A549 (cell line): ENCODE measurements around the gene ARL10.

Source experiments
- EP300 ChIP-seq, 2 experiments: fragments of >200 bp; sonication (Bioruptor Twin); formaldehyde crosslinking; IDR thresholded peaks; 2 replicates in 1 of 2; 3 replicates in 1 of 2; pipeline ENCODE4 v1.6.1; 2016 to 2017
- MYC ChIP-seq: IDR thresholded peaks from 2 replicates; pipeline ENCODE4 v1.6.1; 2012; ENCODE audit warnings: mild to moderate bottlenecking, inconsistent platforms, low read length, improper control_type of control experiment, borderline replicate concordance
- POLR2A ChIP-seq: IDR thresholded peaks from 2 replicates; pipeline ENCODE4 v1.6.1; 2012; ENCODE audit warnings: mild to moderate bottlenecking, low read length
- POLR2AphosphoS2 ChIP-seq: conservative IDR thresholded peaks from 2 replicates; pipeline ENCODE4 v1.6.1; 2012; ENCODE audit warnings: low read length, improper control_type of control experiment, inconsistent platforms
- ZFP36 ChIP-seq: fragments of 450-650 bp; IDR thresholded peaks from 2 replicates; pipeline ENCODE4 v1.6.1; 2014; ENCODE audit warnings: borderline replicate concordance; ENCODE audit not compliant: partially characterized antibody
- TF ChIP-seq, protein P1 (sequence below): fragments of >200 bp; sonication (Bioruptor Twin); formaldehyde crosslinking; IDR thresholded peaks from 3 replicates; pipeline ENCODE4 v1.5.1; 2016
- TF ChIP-seq, protein P2 (sequence below): fragments of 200-600 bp; sonication (generic); IDR thresholded peaks from 2 replicates; pipeline ENCODE4 v1.6.1; 2016; ENCODE audit warnings: antibody characterized with exemption, mild to moderate bottlenecking, moderate library complexity

DNA sequence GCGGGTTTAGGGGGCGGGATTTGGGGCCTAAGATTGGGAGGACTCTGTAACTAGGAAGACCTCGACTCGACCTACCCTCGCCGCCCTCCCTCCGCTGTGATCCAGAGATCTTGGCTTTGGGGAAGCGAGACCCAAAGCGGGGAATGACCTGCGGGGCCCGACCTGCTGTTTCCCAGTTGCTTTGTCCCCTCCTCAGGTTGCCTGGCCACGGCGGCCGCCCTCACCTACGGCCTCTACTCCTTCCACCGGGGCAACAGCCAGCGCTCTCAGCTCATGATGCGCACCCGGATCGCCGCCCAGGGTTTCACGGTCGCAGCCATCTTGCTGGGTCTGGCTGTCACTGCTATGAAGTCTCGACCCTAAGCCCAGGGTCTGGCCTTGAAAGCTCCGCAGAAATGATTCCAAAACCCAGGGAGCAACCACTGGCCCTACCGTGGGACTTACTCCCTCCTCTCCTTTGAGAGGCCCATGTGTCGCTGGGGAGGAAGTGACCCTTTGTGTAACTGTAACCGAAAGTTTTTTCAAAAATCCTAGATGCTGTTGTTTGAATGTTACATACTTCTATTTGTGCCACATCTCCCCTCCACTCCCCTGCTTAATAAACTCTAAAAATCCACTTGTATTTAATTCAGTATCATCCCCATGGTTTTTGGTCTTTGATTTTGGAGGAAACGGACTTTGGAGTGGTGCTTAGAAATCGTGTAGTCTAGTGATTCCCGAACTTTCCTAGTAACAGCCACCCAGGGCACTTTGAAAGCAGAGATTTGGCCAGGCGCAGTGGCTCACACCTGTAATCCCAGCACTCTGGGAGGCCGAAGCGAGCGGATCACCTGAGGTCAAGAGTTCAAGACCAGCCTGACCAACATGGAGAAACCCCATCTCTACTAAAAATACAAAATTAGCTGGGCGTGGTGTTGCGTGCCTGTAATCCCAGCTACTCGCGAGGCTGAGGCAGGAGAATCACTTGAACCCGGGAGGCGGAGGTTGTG is 24.1 kb downstream of the ARL10 start:
- TF ChIP-seq, protein P1, sequence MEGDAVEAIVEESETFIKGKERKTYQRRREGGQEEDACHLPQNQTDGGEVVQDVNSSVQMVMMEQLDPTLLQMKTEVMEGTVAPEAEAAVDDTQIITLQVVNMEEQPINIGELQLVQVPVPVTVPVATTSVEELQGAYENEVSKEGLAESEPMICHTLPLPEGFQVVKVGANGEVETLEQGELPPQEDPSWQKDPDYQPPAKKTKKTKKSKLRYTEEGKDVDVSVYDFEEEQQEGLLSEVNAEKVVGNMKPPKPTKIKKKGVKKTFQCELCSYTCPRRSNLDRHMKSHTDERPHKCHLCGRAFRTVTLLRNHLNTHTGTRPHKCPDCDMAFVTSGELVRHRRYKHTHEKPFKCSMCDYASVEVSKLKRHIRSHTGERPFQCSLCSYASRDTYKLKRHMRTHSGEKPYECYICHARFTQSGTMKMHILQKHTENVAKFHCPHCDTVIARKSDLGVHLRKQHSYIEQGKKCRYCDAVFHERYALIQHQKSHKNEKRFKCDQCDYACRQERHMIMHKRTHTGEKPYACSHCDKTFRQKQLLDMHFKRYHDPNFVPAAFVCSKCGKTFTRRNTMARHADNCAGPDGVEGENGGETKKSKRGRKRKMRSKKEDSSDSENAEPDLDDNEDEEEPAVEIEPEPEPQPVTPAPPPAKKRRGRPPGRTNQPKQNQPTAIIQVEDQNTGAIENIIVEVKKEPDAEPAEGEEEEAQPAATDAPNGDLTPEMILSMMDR = no peak
- TF ChIP-seq POLR2A (peak; percentile 69), MYC (no peak), POLR2AphosphoS2 (no peak), EP300 (IDR thresholded peaks at IDR 0.05) (no peak), ZFP36 (no peak)
- TF ChIP-seq, protein P2, sequence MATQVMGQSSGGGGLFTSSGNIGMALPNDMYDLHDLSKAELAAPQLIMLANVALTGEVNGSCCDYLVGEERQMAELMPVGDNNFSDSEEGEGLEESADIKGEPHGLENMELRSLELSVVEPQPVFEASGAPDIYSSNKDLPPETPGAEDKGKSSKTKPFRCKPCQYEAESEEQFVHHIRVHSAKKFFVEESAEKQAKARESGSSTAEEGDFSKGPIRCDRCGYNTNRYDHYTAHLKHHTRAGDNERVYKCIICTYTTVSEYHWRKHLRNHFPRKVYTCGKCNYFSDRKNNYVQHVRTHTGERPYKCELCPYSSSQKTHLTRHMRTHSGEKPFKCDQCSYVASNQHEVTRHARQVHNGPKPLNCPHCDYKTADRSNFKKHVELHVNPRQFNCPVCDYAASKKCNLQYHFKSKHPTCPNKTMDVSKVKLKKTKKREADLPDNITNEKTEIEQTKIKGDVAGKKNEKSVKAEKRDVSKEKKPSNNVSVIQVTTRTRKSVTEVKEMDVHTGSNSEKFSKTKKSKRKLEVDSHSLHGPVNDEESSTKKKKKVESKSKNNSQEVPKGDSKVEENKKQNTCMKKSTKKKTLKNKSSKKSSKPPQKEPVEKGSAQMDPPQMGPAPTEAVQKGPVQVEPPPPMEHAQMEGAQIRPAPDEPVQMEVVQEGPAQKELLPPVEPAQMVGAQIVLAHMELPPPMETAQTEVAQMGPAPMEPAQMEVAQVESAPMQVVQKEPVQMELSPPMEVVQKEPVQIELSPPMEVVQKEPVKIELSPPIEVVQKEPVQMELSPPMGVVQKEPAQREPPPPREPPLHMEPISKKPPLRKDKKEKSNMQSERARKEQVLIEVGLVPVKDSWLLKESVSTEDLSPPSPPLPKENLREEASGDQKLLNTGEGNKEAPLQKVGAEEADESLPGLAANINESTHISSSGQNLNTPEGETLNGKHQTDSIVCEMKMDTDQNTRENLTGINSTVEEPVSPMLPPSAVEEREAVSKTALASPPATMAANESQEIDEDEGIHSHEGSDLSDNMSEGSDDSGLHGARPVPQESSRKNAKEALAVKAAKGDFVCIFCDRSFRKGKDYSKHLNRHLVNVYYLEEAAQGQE = no peak; the same call in 1 of the 2 replicates
